H9 (cell line): ENCODE measurements around the gene ZNF135. TPM values are rescaled to one million over a fixed set of nuclear protein-coding genes. Genes with fewer than 3 reads are reported as not detected.

Source experiments
- DNase-seq: peaks from one replicate; pipeline ENCODE4 v3.0.0-alpha.2; 2017
- H2AFZ ChIP-seq: one replicate; pipeline ENCODE4 v1.6.1; 2013; ENCODE audit warnings: mild to moderate bottlenecking, low read length, control low read depth, moderate library complexity
- H2AK5ac ChIP-seq: 2 replicates; pipeline ENCODE4 v1.6.1; 2013; ENCODE audit warnings: low read length, control low read depth, mixed read lengths; ENCODE audit not compliant: insufficient read length
- H2BK120ac ChIP-seq: one replicate; pipeline ENCODE4 v1.6.1; 2013; ENCODE audit warnings: low read depth, mild to moderate bottlenecking, low read length, control low read depth, inconsistent platforms; ENCODE audit not compliant: poor library complexity, severe bottlenecking
- H2BK12ac ChIP-seq: 2 replicates; pipeline ENCODE4 v1.6.1; 2013; ENCODE audit warnings: low read length, control low read depth, mixed read lengths, low read depth; ENCODE audit not compliant: insufficient read length
- H2BK15ac ChIP-seq: 2 replicates; pipeline ENCODE4 v1.6.1; 2013; ENCODE audit warnings: low read depth, low read length, control low read depth
- H2BK20ac ChIP-seq: one replicate; pipeline ENCODE4 v1.6.1; 2013; ENCODE audit warnings: low read depth, mild to moderate bottlenecking, low read length, control low read depth, inconsistent platforms; ENCODE audit not compliant: poor library complexity, severe bottlenecking
- H2BK5ac ChIP-seq: 2 replicates; pipeline ENCODE4 v1.6.1; 2013; ENCODE audit warnings: low read length, control low read depth, mixed read lengths; ENCODE audit not compliant: insufficient read length
- H3K14ac ChIP-seq: 2 replicates; pipeline ENCODE4 v1.6.1; 2013; ENCODE audit warnings: low read length, control low read depth; ENCODE audit not compliant: insufficient read depth
- H3K18ac ChIP-seq: 2 replicates; pipeline ENCODE4 v1.6.1; 2013; ENCODE audit warnings: low read depth, mild to moderate bottlenecking, mixed read lengths, low read length, control low read depth; ENCODE audit not compliant: insufficient read length
- H3K23ac ChIP-seq: 2 replicates; pipeline ENCODE4 v1.6.1; 2013; ENCODE audit warnings: low read length, control low read depth, mixed read lengths, low read depth; ENCODE audit not compliant: insufficient read length
- H3K23me2 ChIP-seq: 2 replicates; pipeline ENCODE4 v1.6.1; 2013; ENCODE audit warnings: low read depth, mild to moderate bottlenecking, mixed read lengths, low read length, control low read depth; ENCODE audit not compliant: insufficient read length, poor library complexity, severe bottlenecking
- H3K27ac ChIP-seq: 2 replicates; pipeline ENCODE4 v1.5.1; 2013; ENCODE audit warnings: low read length, control low read depth, mixed read lengths, low read depth; ENCODE audit not compliant: insufficient read length
- H3K27me3 ChIP-seq: 2 replicates; pipeline ENCODE4 v1.6.1; 2013; ENCODE audit warnings: low read length, control low read depth, inconsistent platforms; ENCODE audit not compliant: insufficient read depth
- H3K4ac ChIP-seq: 2 replicates; pipeline ENCODE4 v1.6.1; 2013; ENCODE audit warnings: low read depth, mild to moderate bottlenecking, control low read depth, inconsistent platforms, low read length, moderate library complexity
- H3K4me1 ChIP-seq: 2 replicates; pipeline ENCODE4 v1.6.1; 2013; ENCODE audit warnings: low read length, control low read depth, inconsistent platforms; ENCODE audit not compliant: insufficient read depth
- H3K4me2 ChIP-seq: 2 replicates; pipeline ENCODE4 v1.6.1; 2013; ENCODE audit warnings: low read length, control low read depth, mixed read lengths; ENCODE audit not compliant: insufficient read length, insufficient read depth
- H3K56ac ChIP-seq: 2 replicates; pipeline ENCODE4 v1.6.1; 2013; ENCODE audit warnings: low read depth, mild to moderate bottlenecking, mixed read lengths, low read length, control low read depth; ENCODE audit not compliant: insufficient read length
- H3K79me1 ChIP-seq: 2 replicates; pipeline ENCODE4 v1.6.1; 2013; ENCODE audit warnings: low read depth, mild to moderate bottlenecking, moderate library complexity, low read length, control low read depth, inconsistent platforms; ENCODE audit not compliant: insufficient read depth, poor library complexity, severe bottlenecking
- H3K79me2 ChIP-seq: 2 replicates; pipeline ENCODE4 v1.6.1; 2013; ENCODE audit warnings: low read length, control low read depth, inconsistent platforms; ENCODE audit not compliant: insufficient read depth
- H3K9ac ChIP-seq: 2 replicates; pipeline ENCODE4 v1.6.1; 2013; ENCODE audit warnings: low read length, control low read depth, mixed read lengths; ENCODE audit not compliant: insufficient read length; ENCODE audit errors: extremely low read depth
- H3K9me3 ChIP-seq: one replicate; pipeline ENCODE4 v1.6.1; 2013; ENCODE audit warnings: low read depth, low read length, inconsistent platforms; ENCODE audit not compliant: control insufficient read depth
- H3T11ph ChIP-seq: one replicate; pipeline ENCODE4 v1.6.1; 2013; ENCODE audit warnings: mild to moderate bottlenecking, low read length, control low read depth, inconsistent platforms
- H4K20me1 ChIP-seq: one replicate; pipeline ENCODE4 v1.6.1; 2013; ENCODE audit not compliant: control insufficient read depth, insufficient read length, insufficient read depth
- H4K5ac ChIP-seq: 2 replicates; pipeline ENCODE4 v1.6.1; 2013; ENCODE audit warnings: low read depth, mild to moderate bottlenecking, mixed read lengths, low read length, control low read depth; ENCODE audit not compliant: insufficient read length
- H4K8ac ChIP-seq: replicated peaks from 2 replicates; pipeline ENCODE4 v1.6.1; 2013; ENCODE audit warnings: low read length, control low read depth, mixed read lengths, low read depth; ENCODE audit not compliant: insufficient read length
- H4K91ac ChIP-seq: 2 replicates; pipeline ENCODE4 v1.6.1; 2013; ENCODE audit warnings: low read depth, mild to moderate bottlenecking, moderate library complexity, mixed read lengths, low read length, control low read depth; ENCODE audit not compliant: insufficient read length
- H3K27ac Mint-ChIP-seq, 3 experiments: 2 replicates in 2 of 3; 3 replicates in 1 of 3; pipeline ENCODE4 v1.8.0; 2020 to 2021; ENCODE audit warnings: mixed read lengths in 3 of 3, mild to moderate bottlenecking in 1 of 3, moderate library complexity in 1 of 3
- H3K27me3 Mint-ChIP-seq: 2 replicates; pipeline ENCODE4 v1.8.0; 2021; ENCODE audit warnings: low read depth, mild to moderate bottlenecking, moderate library complexity, mixed read lengths
- H3K36me3 Mint-ChIP-seq, 3 experiments: 2 replicates in 2 of 3; 3 replicates in 1 of 3; pipeline ENCODE4 v1.8.0; 2020 to 2021; ENCODE audit warnings: low read depth in 3 of 3, mixed read lengths in 3 of 3; ENCODE audit not compliant: insufficient read depth in 1 of 3
- H3K4me1 Mint-ChIP-seq, 2 experiments: 2 replicates each; pipeline ENCODE4 v1.8.0; 2020; ENCODE audit warnings: mixed read lengths in 2 of 2
- H3K4me3 Mint-ChIP-seq, 2 experiments: 2 replicates in 1 of 2; 3 replicates in 1 of 2; pipeline ENCODE4 v1.8.0; 2020 to 2021; ENCODE audit warnings: mild to moderate bottlenecking in 2 of 2, mixed read lengths in 2 of 2, moderate library complexity in 1 of 2
- H3K9me3 Mint-ChIP-seq, 2 experiments: 2 replicates in 1 of 2; 3 replicates in 1 of 2; pipeline ENCODE4 v1.8.0; 2020; ENCODE audit warnings: mild to moderate bottlenecking in 2 of 2, mixed read lengths in 2 of 2, moderate library complexity in 1 of 2
- WGBS: extraction: QIAGEN DNeasy Blood & Tissue Kit; methylation state at CpG from one replicate; pipeline ENCODE4 v1.1.7; 2013; ENCODE audit warnings: missing lambda C conversion rate, low lambda C conversion rate, mixed read lengths; ENCODE audit not compliant: insufficient read length; ENCODE audit errors: extremely low coverage; 5-methylcytosine and 5-hydroxymethylcytosine counted together
- total RNA-seq: library from RNA; stranded (reverse); gene quantifications from 2 replicates; pipeline ENCODE4 v1.2.1, GENCODE V29; 2021
- TF ChIP-seq, protein P1 (sequence below): fragments of 200-600 bp; sonication (generic); conservative IDR thresholded peaks from 3 replicates; pipeline ENCODE4 v1.8.0; 2021; ENCODE audit warnings: antibody characterized with exemption, mild to moderate bottlenecking

ZNF135 gene
- total RNA-seq, 1 experiment from 2014 or later, result 4.7 TPM

DNA sequence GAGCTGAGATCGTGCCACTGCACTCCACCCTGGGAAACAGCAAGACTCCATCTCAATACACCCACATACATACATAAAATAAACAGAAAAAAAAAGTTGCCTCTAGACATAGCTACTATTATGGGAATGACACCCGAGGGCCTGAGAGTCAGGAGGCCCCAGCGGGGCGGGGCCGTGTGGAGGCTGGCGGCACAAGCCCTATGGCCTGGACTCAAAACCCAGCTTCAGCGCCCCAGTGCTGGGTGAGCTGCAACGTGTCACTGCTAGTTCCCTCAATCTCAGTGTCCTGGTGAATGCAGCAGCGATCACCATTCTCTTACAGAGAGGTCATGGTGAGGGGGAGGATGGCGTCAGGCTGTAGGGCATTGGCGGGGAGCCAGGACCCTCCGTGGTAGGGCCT is 34.4 kb upstream of the ZNF135 start:
- no CpG with 5 or more reads among the region's 12 CpGs for WGBS
- H3K4me3 Mint-ChIP-seq, result no peak overlapping the region
- H3K4me1 Mint-ChIP-seq, result no peaks in the 10 kb centered on the region
- TF ChIP-seq, protein P1, sequence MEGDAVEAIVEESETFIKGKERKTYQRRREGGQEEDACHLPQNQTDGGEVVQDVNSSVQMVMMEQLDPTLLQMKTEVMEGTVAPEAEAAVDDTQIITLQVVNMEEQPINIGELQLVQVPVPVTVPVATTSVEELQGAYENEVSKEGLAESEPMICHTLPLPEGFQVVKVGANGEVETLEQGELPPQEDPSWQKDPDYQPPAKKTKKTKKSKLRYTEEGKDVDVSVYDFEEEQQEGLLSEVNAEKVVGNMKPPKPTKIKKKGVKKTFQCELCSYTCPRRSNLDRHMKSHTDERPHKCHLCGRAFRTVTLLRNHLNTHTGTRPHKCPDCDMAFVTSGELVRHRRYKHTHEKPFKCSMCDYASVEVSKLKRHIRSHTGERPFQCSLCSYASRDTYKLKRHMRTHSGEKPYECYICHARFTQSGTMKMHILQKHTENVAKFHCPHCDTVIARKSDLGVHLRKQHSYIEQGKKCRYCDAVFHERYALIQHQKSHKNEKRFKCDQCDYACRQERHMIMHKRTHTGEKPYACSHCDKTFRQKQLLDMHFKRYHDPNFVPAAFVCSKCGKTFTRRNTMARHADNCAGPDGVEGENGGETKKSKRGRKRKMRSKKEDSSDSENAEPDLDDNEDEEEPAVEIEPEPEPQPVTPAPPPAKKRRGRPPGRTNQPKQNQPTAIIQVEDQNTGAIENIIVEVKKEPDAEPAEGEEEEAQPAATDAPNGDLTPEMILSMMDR, result no peak
- Histone ChIP-seq H2AFZ (no peak overlapping the region), H3K56ac (no peak overlapping the region), H3K4me1 (no peaks in the 10 kb centered on the region), H3K9ac (no peak overlapping the region), H3K79me1 (no peaks in the 10 kb centered on the region), H3K79me2 (no peaks in the 10 kb centered on the region), H4K5ac (no peak overlapping the region), H3K27ac (no peak overlapping the region), H2BK20ac (no peak overlapping the region), H4K20me1 (no peaks in the 10 kb centered on the region), H2BK15ac (no peak overlapping the region), H3T11ph (no peak overlapping the region), H2BK5ac (no peak overlapping the region), H4K91ac (no peak overlapping the region), H3K23ac (no peak overlapping the region), H3K4me2 (no peak overlapping the region), H3K18ac (no peak overlapping the region), H3K14ac (no peak overlapping the region), H3K23me2 (no peaks in the 10 kb centered on the region), H2BK12ac (no peak overlapping the region), H3K9me3 (no peaks in the 10 kb centered on the region), H3K27me3 (no peaks in the 10 kb centered on the region), H2BK120ac (no peak overlapping the region), H2AK5ac (no peak overlapping the region), H4K8ac (no peak overlapping the region), H3K4ac (no peak overlapping the region)
- H3K27ac Mint-ChIP-seq, result no peak overlapping the region
- DNase-seq, result no peak
- peaks cover 71 to 76% of the 10 kb centered on the region in 2 experiments for H3K9me3 Mint-ChIP-seq
- H3K27me3 Mint-ChIP-seq, result peaks cover 12% of the 10 kb centered on the region
- H3K36me3 Mint-ChIP-seq, result peaks cover 7 to 14% (median 9%) of the 10 kb centered on the region in 3 experiments
